SW480 (cell line): ENCODE results near the gene GABRR2.

ENCODE experiments used
- DNase-seq: peaks from one replicate; pipeline ENCODE4 v3.0.0-alpha.2; 2016; ENCODE audit warnings: low spot score

GABRR2 gene

DNA sequence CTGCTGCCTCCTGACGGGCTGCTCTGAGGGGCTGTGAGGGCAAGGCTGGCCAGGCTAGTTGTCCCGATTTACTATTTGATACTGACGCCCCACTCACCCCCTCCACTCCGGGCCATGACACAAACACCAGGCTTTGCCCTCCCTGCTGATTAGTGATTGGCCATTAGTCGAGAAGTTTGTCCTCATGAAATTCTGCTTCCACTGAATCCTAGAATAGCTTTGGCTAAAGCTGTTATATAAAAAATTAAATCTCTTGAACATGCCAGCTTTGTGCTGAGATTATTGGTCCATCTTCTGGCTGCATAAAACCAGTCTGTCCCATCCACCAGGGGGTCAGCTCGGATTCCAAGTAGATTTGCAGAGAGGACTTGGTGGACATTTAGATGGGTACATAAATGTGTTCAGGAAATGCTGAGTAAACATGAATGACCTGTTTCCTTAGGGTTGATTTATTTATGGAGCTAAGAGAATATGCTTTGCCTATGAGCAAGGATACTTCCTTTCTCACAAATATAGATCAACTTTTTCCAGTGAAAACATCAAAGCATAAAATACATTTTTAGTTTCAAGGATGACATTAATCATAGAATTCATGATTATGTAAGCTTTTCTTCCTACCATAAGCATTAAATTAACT, at the start of gene GABRR2:
Gene GABRR2, minus strand, starts transcription at position 51 of the 637 bp plus-strand sequence. CDS start 134 bp downstream, outside the sequence.
- DNase-seq = no peak

GRCh38 chr6:89364586-89364985, 49.5 kb upstream of the GABRR2 start:
- DNase-seq = no peak

GRCh38 chr6:89361171-89361570, 46.1 kb upstream of the GABRR2 start:
- DNase-seq = no peak

DNA sequence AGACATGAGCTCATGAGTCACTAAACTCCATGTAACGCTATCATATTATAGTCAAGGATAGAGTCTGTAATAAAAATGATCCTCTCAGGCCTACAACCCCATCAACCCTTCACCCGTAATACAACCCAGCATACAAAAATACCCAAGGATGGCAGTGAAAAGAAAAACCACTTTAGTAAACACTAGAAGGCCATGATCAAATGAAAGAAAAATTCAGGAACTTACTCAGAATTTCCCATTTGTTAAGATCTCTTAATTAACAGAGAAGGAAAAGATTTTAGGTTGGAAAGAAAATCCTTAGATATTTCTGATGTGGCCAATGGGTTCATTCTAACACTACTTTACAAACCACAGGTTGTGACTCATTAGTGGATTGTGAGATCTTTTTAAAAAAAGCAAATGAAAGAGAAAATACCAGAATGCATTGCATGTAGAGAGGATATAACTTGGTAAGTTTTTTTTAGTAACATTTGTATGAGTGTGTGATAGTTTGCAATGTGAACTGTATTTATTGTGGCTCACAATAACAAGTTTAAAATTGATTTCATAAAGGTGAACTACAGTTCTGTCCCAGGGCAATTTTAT, 45.4 kb upstream of the GABRR2 start:
- no peak for DNase-seq

- DNase-seq = no peak
Measured at GRCh38 chr6:89359561-89359960, 44.5 kb upstream of the GABRR2 start.

DNA sequence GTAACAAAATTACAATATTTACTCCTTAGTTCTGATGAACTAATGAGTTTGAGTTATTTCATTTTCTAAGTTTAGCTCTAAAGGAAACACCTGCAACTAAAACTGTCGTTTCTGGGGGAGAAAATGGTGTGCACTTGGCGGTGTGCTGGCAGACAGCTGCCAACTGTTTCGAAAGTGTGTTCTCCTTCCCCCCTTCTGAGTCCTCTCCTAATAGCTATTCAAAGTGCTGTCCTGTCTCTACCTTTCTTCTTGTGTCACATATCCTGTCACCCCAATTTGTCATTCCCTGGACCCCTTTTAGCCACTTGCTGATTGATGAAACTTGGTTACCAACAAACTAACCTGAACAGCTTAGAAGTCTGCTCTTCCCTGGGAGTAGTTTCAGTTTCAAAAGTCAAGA, 42.3 kb upstream of the GABRR2 start:
- no peak for DNase-seq

GRCh38 chr6:89356642-89357170, 41.6 kb upstream of the GABRR2 start:
- DNase-seq = no peak

- DNase-seq = no peak
Measured at GRCh38 chr6:89355511-89356194, 40.6 kb upstream of the GABRR2 start.

GRCh38 chr6:89353702-89354392, 38.7 kb upstream of the GABRR2 start:
- no peak for DNase-seq

- DNase-seq = no peak
Measured at GRCh38 chr6:89353118-89353556, 38.0 kb upstream of the GABRR2 start.

- peak; percentile 79 for DNase-seq
Measured at GRCh38 chr6:89352278-89353117, 37.4 kb upstream of the GABRR2 start, which contains the start of gene UBE2J1. TSS of gene UBE2J1 (minus strand) at chr6:89352722. CDS start at chr6:89352569, 153 bp downstream.

DNA sequence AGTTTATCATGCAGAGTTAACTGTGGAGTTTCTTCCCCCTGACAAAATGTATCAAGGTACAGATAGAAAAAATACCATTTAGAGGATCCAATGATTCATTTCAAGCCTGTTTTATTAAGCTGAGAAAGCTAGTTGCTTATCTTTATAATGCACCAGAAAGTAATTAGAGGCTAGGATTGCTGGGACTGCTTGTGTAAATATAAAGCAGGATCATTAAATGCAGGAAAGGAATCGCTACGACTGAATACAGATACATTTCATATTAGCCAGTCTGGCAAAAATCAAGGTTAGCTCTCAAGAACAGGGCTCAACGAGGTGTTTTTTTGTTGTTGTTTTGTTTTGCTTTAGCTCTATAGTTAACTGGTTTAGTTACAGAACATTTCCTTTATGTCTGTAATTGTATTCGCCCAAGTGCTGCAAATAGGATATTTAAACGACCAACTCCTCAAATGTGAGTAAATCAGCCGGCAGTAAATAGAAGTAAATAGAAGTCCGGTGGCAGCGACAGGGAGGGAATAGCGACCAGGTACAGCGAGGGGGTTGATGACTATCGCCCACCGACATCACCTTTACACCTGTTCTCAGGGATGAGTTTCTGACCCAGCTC, 36.7 kb upstream of the GABRR2 start:
- no peak for DNase-seq

GRCh38 chr6:89350281-89350966, 35.3 kb upstream of the GABRR2 start:
- peak; percentile 69 for DNase-seq

DNA sequence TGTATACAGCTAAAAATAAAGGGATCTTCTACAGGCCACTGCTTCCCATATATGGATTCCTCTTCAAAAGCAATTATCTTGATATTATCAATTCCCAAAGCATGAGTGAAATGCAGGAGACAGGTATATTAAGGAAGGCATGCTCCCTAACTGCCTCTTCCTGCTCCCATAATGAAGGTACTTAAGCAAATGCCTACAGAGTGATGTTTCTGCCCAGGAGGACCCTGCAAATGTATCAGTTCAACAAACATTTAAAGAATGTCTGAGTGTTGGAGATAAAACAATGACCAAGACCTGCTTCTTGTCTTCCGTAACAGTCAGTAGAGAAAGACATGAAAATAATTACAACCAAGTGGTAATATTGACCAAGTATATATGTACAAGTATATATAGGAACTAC, 33.3 kb upstream of the GABRR2 start:
- DNase-seq = no peak

- no peak for DNase-seq
Measured at GRCh38 chr6:89347825-89348224, 32.7 kb upstream of the GABRR2 start.

DNA sequence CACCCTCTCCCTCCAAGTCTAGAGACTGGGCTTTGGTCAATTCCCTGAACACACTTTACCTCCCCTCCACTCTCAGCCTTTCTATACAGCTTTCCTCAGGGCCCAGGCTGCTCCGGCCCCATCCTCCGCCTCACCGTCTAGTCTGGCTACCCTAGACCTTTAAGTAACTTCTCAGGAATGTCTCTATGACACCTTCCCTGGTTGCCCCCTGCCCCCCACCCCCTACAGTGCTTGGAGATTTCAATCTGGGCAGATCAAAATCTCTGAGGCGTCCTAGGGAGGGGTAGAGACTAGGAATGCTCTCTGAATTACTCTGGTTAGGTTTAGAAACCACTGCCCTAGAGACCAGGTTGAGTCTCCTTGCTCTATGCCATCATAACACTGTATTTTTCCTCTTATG, 31.3 kb upstream of the GABRR2 start:
- no peak for DNase-seq

DNA sequence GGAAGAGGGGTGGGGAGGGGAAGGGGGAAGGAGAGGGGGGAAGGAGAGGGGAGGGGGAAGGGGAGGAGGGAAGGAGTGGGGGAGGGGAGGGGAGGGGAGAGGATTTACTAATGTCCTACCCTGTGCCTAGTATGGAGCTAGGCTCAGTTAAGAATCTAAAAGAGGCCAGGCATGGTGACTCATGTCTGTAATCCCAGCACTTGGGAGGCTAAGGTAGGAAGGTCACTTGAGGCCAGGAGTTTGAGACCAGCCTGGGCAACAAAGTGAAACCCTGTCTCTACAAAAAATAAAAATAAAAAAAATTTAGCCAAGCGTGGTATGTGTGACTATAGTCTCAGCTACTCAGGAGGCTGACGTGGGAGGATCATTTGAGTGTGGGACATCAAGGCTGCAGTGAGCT, 24.5 kb upstream of the GABRR2 start:
- no peak for DNase-seq

GRCh38 chr6:89335164-89335563, 20.1 kb upstream of the GABRR2 start:
- no peak for DNase-seq

DNA sequence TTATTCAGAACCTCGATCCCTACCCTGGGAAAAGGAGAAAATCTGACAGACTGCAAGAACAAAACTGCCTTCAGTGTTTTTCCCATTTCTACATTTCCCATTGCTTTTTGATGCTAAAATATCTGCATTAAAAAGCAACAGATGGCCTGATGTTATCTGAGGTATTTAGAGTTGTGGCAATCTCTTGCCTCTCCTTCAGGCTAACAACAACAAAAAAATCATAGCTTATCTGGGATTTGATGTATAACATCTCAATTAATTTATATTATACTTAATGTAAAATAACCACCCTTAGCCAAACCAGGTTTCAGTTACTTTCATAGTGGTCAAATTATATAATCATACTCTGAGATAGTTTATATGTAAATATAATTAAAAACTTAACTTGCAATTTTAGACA, 15.8 kb upstream of the GABRR2 start:
- no peak for DNase-seq

DNA sequence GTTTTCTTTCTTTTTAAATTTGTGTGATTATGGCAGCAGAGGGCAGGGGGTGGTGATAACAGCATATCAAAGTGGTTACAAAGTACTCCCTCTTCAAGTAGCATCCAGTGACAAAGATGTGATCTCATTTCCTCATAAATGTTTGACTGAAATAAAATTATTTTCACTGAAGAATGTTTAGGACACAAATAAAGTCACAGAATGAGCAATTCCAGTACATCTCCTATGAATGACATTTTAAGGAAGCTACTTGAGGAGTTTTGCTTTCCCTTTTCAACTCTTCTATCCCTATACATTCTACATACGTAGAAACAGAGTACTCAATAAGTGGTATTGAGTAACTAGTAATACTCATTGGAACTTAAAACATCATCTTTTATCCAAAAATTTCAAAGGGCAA, 13.9 kb upstream of the GABRR2 start:
- DNase-seq = no peak

DNA sequence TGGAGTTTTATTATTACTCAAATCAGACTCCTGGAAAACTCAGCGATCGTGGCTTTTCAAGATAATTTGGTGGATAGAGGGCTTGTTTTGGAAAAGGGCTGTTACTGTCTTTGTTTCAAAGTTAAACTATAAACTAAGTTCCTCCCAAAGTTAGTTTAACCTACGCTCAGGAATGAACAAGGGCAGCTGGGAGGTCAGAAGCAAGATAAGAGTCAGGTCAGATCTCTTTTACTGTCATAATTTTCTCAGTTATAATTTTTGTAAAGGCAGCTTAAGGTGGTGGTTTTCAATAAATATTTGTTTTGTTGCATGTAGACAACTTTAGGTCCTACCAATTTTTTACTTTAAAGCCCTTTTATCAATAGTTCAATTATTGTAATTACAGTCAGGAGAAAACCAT, 9.2 kb upstream of the GABRR2 start:
- DNase-seq = no peak
